Keratinocyte (primary cell): ENCODE results near the gene ZBTB46.

Source experiments
- CTCF ChIP-seq, 3 experiments: IDR thresholded peaks in 1 of 3; conservative IDR thresholded peaks in 1 of 3; optimal IDR thresholded peaks in 1 of 3; 2 replicates in 2 of 3; 3 replicates in 1 of 3; pipeline versions ENCODE3 to v1.5.1; 2011; ENCODE audit warnings: low read length in 3 of 3, mild to moderate bottlenecking in 3 of 3, moderate library complexity in 2 of 3, control low read depth in 1 of 3, inconsistent platforms in 1 of 3; ENCODE audit not compliant: insufficient read depth in 2 of 3; ENCODE audit errors: extremely low read depth in 1 of 3
- EZH2 ChIP-seq: IDR thresholded peaks from one replicate; pipeline ENCODE4 v1.6.1; 2012; ENCODE audit warnings: inconsistent platforms, mild to moderate bottlenecking, low read length, moderate library complexity

DNA sequence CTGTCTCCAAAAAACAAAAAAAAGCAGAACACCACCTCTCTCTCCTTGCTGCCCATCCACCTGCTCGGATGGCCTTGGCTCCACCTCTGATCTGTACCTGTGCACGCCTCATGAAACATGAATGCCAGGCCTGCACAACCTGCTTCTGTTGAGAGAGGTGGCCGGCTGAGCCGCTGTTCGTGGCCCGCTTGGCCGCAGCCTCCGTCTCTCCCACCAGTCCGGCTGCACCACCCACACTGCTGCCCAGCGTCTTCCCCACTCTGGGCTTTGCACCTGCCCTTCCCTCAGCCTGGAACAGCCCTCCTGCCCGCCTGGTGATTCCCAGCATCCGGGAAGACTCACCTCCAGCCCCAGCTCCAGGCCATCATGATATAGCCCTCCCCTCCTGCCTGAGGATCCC is 12.2 kb upstream of the ZBTB46 start:
- TF ChIP-seq CTCF (optimal IDR thresholded peaks at IDR 0.05 in 1 of 3, IDR thresholded peaks at IDR 0.05 in 1 of 3, conservative IDR thresholded peaks at IDR 0.05 in 1 of 3; ENCODE audit: extremely low read depth in 1 of 3, insufficient read depth in 2 of 3, low read length in 3 of 3): no peak
- TF ChIP-seq EZH2: no peak
